Effector memory CD8-positive, alpha-beta T cell (primary cell): ENCODE data around the gene ZBTB46.

Experiments used
- ATAC-seq: fragments of 150-1000 bp; cut with Tn5 transposase; replicated peaks from 2 replicates; pipeline ENCODE4 v1.10.0; 2021; ENCODE audit warnings: mild to moderate bottlenecking, moderate library complexity
- DNase-seq, 3 experiments: peaks; one replicate each; pipeline ENCODE4 v3.0.0; 2021
- H3K27ac Mint-ChIP-seq, 2 donors: one replicate each; pipeline ENCODE4 v1.8.0; 2022; ENCODE audit warnings: mild to moderate bottlenecking in 2 of 2, mixed read lengths in 2 of 2, moderate library complexity in 2 of 2
- H3K27me3 Mint-ChIP-seq, 2 donors: one replicate each; pipeline ENCODE4 v1.8.0; 2022; ENCODE audit warnings: mixed read lengths in 2 of 2
- H3K36me3 Mint-ChIP-seq: one replicate; pipeline ENCODE4 v1.8.0; 2022; ENCODE audit warnings: mild to moderate bottlenecking, moderate library complexity, mixed read lengths; ENCODE audit not compliant: insufficient read depth
- H3K4me1 Mint-ChIP-seq, 2 donors: one replicate each; pipeline ENCODE4 v1.8.0; 2022; ENCODE audit warnings: low read depth in 2 of 2, mixed read lengths in 2 of 2
- H3K4me3 Mint-ChIP-seq, 2 donors: one replicate each; pipeline ENCODE4 v1.8.0; 2022; ENCODE audit warnings: mild to moderate bottlenecking in 2 of 2, mixed read lengths in 2 of 2, moderate library complexity in 2 of 2
- H3K9me3 Mint-ChIP-seq, 2 donors: one replicate each; pipeline ENCODE4 v1.8.0; 2022; ENCODE audit warnings: mixed read lengths in 2 of 2

Gene ZBTB46

DNA sequence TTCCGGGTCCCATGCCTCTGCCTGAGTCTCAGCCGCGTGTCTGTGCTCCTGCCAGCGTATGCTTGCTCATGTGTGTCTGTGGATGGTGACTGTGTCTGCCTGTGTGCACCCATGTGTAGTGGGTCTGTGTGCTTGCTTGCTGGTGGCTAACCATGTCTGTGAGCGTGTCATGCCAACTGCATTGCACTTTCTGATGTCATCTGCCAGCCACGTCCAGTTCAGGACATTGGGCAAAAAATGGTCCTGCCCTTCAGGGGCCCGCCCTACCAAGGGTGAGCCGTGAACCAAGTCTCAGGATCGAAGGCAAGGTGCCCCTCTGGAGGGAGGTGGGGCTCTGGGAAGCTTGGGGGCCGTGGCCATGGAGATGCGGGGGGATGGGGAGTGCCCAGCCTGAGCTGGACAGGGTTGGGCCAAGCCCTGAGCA is 9.4 kb upstream of the ZBTB46 start:
- peaks cover 25 to 44% of the 10 kb centered on the region in 2 donors for H3K27me3 Mint-ChIP-seq
- peaks cover 8 to 11% of the 10 kb centered on the region in 2 donors for H3K4me1 Mint-ChIP-seq
- H3K36me3 Mint-ChIP-seq: peaks cover 4% of the 10 kb centered on the region
- no peak overlapping the region for H3K27ac Mint-ChIP-seq
- H3K9me3 Mint-ChIP-seq: no peaks in the 10 kb centered on the region
- H3K4me3 Mint-ChIP-seq: no peak overlapping the region
- DNase-seq (no peak), ATAC-seq (no peak)

DNA sequence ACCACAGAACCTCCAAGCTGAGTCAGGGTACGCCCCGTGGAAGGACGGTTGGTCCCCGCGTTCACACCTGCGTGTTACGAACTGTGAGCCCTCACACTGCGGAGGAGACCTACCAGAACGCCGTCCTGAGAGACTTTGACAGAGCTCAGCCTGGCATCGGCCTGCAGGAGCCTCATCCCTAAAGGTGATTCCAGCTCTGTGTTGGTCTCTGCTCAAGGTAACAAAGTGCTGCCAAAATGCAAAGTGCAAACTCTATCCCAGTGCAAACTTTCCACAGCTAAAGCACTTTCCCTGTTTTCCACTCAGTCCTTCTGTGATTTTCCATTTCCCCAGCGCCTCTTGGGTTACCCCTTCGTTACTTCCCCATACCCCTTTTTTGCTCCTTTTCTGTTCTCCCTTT is 8.6 kb upstream of the ZBTB46 start:
- Mint-ChIP-seq H3K4me1 (peaks cover 8% of the 10 kb centered on the region in 2 donors), H3K4me3 (no peak overlapping the region), H3K36me3 (peaks cover 4% of the 10 kb centered on the region), H3K27me3 (peaks cover 25 to 40% of the 10 kb centered on the region in 2 donors), H3K27ac (no peak overlapping the region), H3K9me3 (no peaks in the 10 kb centered on the region)
- no peak for DNase-seq
- ATAC-seq: no peak

DNA sequence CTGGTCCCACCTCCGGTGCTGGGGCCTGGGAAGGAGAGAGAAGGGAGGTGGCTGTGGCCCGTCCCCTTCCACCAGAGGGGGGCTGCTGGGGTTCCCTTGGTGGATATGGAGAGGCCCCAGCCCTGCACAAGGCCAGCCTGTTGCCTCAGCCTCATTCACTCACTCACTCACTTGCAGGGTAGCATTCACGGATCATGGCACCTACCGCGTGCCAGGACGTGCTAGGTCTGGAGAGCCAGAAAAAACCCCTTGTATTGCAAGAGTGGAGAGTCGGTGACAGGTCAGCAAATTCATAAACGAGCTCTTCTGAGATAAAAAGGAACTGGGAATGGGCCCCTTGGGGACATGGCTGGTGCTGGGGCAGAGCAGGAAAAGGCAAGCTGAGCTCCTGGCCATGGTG is 6.4 kb upstream of the ZBTB46 start:
- no peaks in the 10 kb centered on the region for H3K36me3 Mint-ChIP-seq
- ATAC-seq (no peak), DNase-seq (no peak)
- no peak overlapping the region for H3K4me3 Mint-ChIP-seq
- peaks cover 3 to 4% of the 10 kb centered on the region in 2 donors for H3K4me1 Mint-ChIP-seq
- H3K27ac Mint-ChIP-seq: no peak overlapping the region
- peaks cover 8 to 31% of the 10 kb centered on the region in 2 donors for H3K27me3 Mint-ChIP-seq
- no peaks in the 10 kb centered on the region for H3K9me3 Mint-ChIP-seq

DNA sequence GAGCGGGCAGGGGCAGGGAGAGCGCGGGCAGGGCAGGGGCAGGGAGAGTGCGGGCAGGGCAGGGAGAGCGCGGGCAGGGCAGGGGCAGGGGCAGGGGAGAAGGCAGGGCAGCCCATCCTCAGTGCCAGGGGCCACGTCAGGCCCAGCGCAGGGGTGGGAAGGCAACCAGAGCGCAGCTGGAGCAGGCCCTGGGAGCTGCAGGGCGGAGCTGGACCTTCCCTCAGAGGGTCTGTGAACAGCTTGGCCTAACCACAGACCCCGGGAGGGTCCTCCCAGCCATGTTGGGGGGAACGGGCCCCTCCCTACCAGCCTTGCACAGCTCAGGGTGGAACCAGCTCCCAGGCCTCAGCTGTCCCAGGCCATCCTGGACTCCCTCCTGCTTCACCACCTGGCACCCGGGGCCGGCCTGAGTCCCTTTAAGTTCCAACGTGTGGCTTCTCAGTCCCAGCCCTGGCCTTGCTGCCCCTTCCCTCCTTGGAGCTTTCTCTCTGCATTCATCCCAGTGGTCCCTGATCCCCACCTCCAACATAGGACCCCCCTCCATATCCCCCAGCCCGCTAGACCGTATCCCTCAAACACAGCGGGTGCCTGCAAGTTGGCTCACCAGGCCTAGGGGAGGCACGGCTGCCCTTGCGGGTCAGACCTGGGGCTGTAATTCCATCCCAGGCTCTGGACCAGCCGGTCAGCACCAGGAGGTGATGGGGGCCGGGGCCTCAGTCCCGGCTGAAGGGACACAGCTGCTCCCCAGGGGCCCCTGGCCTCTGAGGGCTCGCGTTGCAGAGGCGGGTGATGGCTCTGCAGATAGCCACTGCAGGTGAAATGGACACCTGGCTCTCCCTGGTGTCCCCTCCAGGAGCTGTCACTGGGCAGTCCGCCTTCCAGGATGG is 5.6 kb upstream of the ZBTB46 start:
- Mint-ChIP-seq H3K9me3 (no peaks in the 10 kb centered on the region), H3K27ac (no peak overlapping the region), H3K4me1 (peaks cover 0 to 3% of the 10 kb centered on the region in 2 donors), H3K4me3 (no peak overlapping the region), H3K27me3 (peaks cover under 1 to 24% of the 10 kb centered on the region in 2 donors), H3K36me3 (no peaks in the 10 kb centered on the region)
- ATAC-seq (no peak), DNase-seq (no peak)

DNA sequence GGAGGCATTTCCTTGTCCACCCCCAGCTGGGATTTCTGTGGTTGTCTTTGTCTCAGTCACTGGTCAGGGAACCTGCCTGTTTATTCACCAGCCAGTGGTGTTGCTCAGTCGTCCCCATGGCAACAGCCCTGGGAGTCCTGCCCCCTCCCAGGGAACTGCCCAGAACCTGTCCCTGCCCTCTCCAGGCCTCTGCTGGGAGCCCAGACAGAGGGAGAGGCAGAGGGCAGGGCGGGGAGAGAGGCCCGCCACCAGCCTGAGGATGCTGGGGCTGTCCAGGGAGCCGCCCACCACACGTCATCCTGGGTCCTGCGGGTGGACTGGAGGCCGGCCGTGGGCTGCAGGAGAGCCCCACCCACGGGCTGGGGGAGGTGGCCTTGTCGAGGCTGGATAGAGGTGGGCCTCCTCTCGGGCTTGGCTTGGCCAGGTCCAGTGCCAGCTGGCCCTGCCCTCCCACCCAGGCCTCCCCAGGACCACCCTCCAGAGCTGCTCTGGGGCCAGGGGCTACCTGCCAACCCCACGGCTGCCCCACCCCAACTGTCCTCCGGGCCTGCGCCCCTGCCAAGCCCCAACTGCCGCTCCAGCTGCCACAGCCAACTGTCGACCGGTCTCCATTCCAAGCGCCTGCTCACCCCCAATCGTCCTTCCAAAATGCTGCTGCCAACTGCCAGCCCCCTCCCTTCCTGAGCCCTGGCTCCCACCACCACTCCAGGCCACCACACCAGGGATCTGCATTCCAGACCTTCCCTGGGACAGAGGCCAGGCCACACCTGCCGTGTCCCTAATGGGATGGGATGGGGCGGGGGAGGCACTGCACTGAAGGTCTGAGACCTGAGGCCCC is 4.2 kb upstream of the ZBTB46 start:
- ATAC-seq (no peak), DNase-seq (no peak)
- Mint-ChIP-seq H3K27ac (no peak overlapping the region), H3K36me3 (no peaks in the 10 kb centered on the region), H3K9me3 (no peaks in the 10 kb centered on the region), H3K4me1 (peaks cover 0 to 3% of the 10 kb centered on the region in 2 donors), H3K4me3 (no peak overlapping the region), H3K27me3 (peaks cover under 1 to 19% of the 10 kb centered on the region in 2 donors)

DNA sequence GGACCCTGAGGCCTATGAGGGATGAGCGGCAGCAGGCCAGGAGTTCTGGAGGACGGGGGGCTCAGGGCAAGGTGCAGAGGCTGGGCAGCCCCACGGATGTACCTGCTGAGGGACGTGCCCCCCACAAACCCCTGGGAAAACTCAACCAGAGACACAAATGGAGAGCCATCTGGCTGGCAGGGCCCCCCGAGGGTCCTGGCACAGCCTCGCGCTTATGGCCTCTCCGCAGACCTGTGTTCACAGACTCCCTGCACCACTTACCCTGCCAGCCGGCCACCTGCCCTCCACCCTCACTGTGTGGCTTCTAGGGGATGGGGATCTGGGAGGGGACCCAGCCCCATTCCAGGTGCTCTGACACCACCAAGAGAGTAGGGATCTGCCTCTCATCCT is 3.4 kb upstream of the ZBTB46 start:
- Mint-ChIP-seq H3K4me3 (no peak overlapping the region), H3K9me3 (no peaks in the 10 kb centered on the region), H3K4me1 (peaks cover 7 to 11% of the 10 kb centered on the region in 2 donors), H3K27ac (no peak overlapping the region), H3K36me3 (peaks cover 3% of the 10 kb centered on the region), H3K27me3 (peaks cover 8 to 23% of the 10 kb centered on the region in 2 donors)
- ATAC-seq (no peak), DNase-seq (no peak)

DNA sequence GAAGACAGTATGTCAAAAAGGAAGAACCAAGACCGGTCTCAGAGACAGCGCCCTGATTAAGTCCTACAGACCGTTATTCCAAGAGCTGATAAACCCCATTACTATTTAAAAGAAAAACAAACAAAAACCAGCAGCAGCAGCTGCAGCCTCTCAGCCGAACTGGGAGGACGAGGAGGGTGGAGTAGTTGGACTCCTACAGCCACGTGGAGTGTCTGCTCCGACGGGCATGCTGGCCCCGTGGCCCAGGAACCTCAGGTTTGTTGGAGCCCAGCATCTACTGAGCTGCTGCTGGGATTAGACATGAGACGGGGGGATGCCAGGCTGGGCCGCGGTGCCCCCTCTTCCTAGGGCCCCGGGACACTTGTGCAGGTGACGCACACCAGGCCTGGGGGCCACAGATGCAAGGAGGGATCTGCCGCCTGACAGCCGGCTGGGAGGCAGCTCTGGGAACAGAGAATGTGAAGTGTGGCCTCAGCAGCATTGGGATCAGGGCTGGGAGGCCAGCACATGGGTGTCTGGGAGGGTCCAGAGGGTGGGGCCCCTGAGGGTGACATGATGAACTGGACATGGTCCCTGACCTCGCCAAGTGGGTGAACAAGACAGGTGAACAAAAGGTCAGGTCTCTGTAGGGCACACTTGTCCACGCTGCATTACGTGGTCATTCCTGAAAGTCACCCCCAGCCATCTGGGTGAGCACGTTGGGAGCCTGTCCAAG is 2.9 kb upstream of the ZBTB46 start:
- peaks cover 8 to 13% of the 10 kb centered on the region in 2 donors for H3K4me1 Mint-ChIP-seq
- H3K36me3 Mint-ChIP-seq: peaks cover 3% of the 10 kb centered on the region
- no peaks in the 10 kb centered on the region for H3K9me3 Mint-ChIP-seq
- no peak for ATAC-seq
- DNase-seq: no peak
- H3K4me3 Mint-ChIP-seq: peak overlapping the region; percentile 35 to 58
- peak overlapping the region in 1 of 2 donors; percentile 76 for H3K27ac Mint-ChIP-seq
- peaks cover 14 to 29% of the 10 kb centered on the region in 2 donors for H3K27me3 Mint-ChIP-seq

DNA sequence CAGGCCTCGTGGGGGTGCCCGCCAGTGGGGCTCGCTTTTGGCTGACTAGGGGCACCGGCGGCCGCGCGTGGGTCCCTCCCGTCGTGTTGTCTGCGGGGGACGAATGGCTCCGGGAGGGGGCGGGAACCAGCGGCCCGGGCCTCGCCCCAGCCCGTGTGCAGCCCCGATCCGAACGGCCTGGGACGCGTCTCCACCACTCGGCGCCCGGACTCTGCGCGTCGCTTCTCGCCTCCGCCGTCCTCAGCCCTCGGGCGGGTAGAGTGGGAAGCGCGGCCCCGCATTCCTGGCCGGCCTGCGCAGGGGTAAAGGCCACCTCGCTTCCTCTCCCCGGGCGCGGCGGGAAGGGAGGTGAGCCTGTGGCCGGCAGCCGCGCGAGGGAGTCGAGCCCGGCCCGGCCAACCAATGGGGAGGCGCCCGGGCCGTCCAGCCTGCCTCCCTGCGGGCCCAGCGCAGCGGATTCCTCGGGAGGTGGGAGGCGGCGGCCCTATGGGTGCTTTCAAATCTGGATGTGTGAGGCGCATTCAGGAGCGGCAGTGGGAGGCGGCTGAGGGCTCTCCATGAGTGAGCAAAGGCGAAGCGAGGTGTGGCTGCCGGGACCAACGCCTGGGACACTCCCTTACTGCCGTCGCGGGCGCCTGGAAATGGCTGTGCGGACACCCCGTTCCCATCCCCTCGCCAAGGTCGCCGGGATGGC is 1.1 kb upstream of the ZBTB46 start:
- ATAC-seq (peak; percentile 17), DNase-seq (no peak)
- H3K27me3 Mint-ChIP-seq: peaks cover 22 to 42% of the 10 kb centered on the region in 2 donors
- peaks cover 3% of the 10 kb centered on the region for H3K36me3 Mint-ChIP-seq
- peaks cover 8 to 9% of the 10 kb centered on the region in 2 donors for H3K4me1 Mint-ChIP-seq
- H3K27ac Mint-ChIP-seq: no peak overlapping the region
- peak overlapping the region; percentile 44 to 58 for H3K4me3 Mint-ChIP-seq
- H3K9me3 Mint-ChIP-seq: no peaks in the 10 kb centered on the region

DNA sequence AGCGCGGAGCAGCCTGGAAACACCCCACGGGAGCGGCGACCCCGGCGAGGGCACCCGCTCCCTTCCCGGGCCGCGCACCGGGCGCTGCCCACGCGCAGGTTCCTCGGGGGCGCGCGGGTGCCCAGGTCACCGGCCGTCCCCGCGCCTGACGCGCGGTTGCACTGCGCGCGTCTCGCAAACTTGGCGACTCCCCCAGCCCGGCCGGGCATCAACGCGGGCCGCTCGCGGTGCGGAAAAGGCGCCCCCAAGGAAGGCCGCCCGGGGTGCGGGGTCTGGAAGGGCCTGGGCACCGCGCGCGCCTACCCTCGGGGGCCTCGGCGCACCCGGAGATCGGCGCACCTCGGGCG is 555 bp upstream of the ZBTB46 start:
- H3K9me3 Mint-ChIP-seq: no peaks in the 10 kb centered on the region
- H3K4me3 Mint-ChIP-seq: no peak overlapping the region
- H3K27me3 Mint-ChIP-seq: peaks cover 27 to 48% of the 10 kb centered on the region in 2 donors
- DNase-seq (no peak), ATAC-seq (no peak)
- peaks cover 8 to 9% of the 10 kb centered on the region in 2 donors for H3K4me1 Mint-ChIP-seq
- H3K36me3 Mint-ChIP-seq: peaks cover 3% of the 10 kb centered on the region
- H3K27ac Mint-ChIP-seq: no peak overlapping the region

DNA sequence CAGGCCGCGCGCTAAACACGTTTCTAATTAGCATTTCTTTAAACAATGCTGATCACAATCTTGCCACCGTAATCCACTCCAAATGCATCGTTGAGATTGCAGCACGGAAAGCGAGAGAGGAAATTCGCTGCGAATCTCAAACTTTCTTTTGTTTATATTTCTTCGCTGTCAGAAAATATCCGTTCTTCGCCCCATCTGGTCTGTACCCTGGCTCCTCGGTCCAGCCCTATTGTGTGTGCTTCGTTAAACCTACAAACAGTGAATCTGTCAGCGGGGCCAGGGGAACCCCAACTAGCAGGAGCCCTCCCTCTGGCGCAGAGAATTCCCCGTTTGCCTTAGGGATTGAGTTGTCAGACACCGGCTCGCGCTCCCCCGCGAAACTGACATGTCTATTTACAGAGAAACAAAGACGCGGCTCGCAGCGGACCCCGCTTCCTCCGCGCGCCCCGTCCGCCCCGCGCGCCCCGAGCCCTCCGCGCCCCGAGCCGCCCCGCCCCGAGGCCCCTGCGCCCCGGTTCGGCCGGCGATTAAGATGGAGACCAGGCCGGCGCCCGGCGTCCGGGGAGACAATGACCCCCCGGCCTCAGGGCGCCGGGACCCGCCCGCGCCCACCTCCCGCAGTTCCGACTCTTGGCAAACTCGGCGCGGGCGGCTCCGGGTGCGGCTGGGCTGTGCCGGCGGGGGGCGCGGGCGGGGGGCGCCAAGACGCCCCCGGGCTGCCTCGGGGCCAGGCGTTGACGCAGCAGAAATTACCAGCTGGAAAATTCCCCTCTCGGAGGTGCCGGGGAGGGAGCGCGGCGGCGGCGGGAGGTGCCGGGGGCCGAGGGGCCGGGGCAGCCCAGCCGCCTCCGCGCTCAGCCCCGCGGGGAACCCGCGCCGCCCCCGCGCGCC is 874 bp downstream of the ZBTB46 start:
- peaks cover 3% of the 10 kb centered on the region for H3K36me3 Mint-ChIP-seq
- H3K27ac Mint-ChIP-seq: peak overlapping the region in 1 of 2 donors; percentile 65
- H3K4me3 Mint-ChIP-seq: peak overlapping the region; percentile 81 to 92
- peak; percentile 22 for ATAC-seq
- H3K4me1 Mint-ChIP-seq: peaks cover 8 to 9% of the 10 kb centered on the region in 2 donors
- H3K27me3 Mint-ChIP-seq: peaks cover 41 to 62% of the 10 kb centered on the region in 2 donors
- no peak for DNase-seq
- no peaks in the 10 kb centered on the region for H3K9me3 Mint-ChIP-seq

DNA sequence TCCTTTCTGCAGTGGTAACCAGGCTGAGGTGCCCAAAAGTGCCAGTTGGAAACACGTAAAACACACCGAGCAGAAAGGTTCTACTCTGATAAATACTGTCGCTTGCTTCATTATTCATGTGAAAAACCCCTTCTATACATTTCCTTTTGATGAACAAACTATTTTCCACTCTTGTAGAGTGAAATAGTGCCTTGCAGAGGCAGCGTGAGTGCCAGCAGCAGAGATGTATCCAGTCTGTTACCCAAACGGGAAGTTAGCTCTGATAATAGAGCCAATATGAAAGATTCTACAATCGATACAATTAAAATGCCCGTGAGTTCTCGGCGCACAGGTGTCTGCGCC is 1.5 kb downstream of the ZBTB46 start:
- ATAC-seq (no peak), DNase-seq (no peak)
- peak overlapping the region in 1 of 2 donors; percentile 65 for H3K27ac Mint-ChIP-seq
- H3K4me3 Mint-ChIP-seq: peak overlapping the region; percentile 81 to 92
- peaks cover 44 to 68% of the 10 kb centered on the region in 2 donors for H3K27me3 Mint-ChIP-seq
- H3K4me1 Mint-ChIP-seq: peaks cover 8 to 9% of the 10 kb centered on the region in 2 donors
- H3K9me3 Mint-ChIP-seq: no peaks in the 10 kb centered on the region
- peaks cover 3% of the 10 kb centered on the region for H3K36me3 Mint-ChIP-seq

DNA sequence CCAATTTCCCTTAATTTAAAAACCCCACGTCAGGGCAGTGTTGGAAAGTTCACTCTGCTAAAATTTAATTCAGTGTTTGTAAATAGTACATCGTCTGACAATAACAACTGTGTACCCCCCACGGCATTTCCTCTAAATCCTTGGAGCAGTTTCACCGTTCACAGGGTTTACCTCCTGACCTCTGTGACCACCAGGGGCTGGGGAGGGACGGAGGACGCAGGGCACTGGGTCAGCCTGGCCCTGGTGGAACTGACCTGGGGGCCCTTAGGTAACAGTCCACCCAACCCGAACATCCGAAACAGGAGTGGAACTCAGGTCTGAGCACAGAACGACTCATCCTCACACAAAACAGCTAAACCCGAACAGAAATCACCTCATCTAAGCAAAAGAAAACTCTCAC is 2.1 kb downstream of the ZBTB46 start:
- Mint-ChIP-seq H3K27me3 (peaks cover 48 to 70% of the 10 kb centered on the region in 2 donors), H3K4me3 (no peak overlapping the region), H3K36me3 (peaks cover 3% of the 10 kb centered on the region), H3K9me3 (no peaks in the 10 kb centered on the region), H3K27ac (no peak overlapping the region), H3K4me1 (peaks cover 8 to 9% of the 10 kb centered on the region in 2 donors)
- no peak for ATAC-seq
- no peak for DNase-seq
